Kidney epithelial cell (primary cell): Measurements from ENCODE around the gene FBN1. TPM values are rescaled to one million over a fixed set of nuclear protein-coding genes. Genes with fewer than 3 reads are reported as not detected.

ENCODE experiments used
- DNase-seq: peaks from one replicate; pipeline ENCODE4 v3.0.0-alpha.2; 2010; ENCODE audit warnings: low read depth
- H3K27me3 ChIP-seq: 2 replicates; pipeline ENCODE4 v1.6.0; 2011; ENCODE audit warnings: low read length; ENCODE audit not compliant: control insufficient read depth, insufficient read depth
- H3K36me3 ChIP-seq: 2 replicates; pipeline ENCODE4 v1.5.1; 2011; ENCODE audit warnings: low read length; ENCODE audit not compliant: control insufficient read depth, insufficient read depth
- H3K4me3 ChIP-seq: 2 replicates; pipeline ENCODE4 v1.5.1; 2011; ENCODE audit warnings: low read depth, mild to moderate bottlenecking, control low read depth, low read length
- CTCF ChIP-seq: IDR thresholded peaks from 2 replicates; pipeline ENCODE4 v1.5.1; 2011; ENCODE audit warnings: mild to moderate bottlenecking, moderate library complexity, low read length, control low read depth, inconsistent platforms; ENCODE audit not compliant: insufficient read depth, poor library complexity, severe bottlenecking
- total RNA-seq: library from RNA; depleted of rRNA; stranded (reverse); fragments of >200 nt; gene quantifications from 2 replicates; pipeline ENCODE4 v1.2.3, GENCODE V29; 2015

FBN1 gene
- total RNA-seq, 1 donor from 2014 or later = 35.9 TPM

DNA sequence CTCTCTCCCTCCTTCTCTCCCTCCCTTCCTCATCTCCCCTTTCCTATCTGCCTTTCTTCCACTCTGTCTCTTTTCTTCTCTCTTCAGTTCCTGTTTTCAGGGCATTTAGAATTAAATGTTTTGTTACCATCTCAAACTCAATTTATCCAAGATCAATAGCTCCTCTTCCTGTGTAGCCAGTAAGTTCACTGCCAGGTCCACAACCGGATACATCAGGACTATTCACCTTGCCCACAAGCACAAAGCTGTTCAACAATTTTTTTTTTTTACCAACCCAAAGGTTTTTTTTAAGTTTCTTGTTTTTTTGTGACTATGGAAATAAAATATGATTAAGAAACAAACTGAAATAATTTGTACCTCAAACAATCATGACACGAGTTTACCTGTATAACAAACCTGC is 26.1 kb downstream of the FBN1 start:
- no peak for DNase-seq
- no peak overlapping the region for H3K4me3 ChIP-seq
- no peaks in the 10 kb centered on the region for H3K27me3 ChIP-seq
- no peak for TF ChIP-seq CTCF
- no peaks in the 10 kb centered on the region for H3K36me3 ChIP-seq

- H3K27me3 ChIP-seq = no peaks in the 10 kb centered on the region
- TF ChIP-seq CTCF = no peak
- H3K36me3 ChIP-seq = no peaks in the 10 kb centered on the region
- no peak overlapping the region for H3K4me3 ChIP-seq
- no peak for DNase-seq
Observed at GRCh38 chr15:48617619-48618018, 27.9 kb downstream of the FBN1 start.

DNA sequence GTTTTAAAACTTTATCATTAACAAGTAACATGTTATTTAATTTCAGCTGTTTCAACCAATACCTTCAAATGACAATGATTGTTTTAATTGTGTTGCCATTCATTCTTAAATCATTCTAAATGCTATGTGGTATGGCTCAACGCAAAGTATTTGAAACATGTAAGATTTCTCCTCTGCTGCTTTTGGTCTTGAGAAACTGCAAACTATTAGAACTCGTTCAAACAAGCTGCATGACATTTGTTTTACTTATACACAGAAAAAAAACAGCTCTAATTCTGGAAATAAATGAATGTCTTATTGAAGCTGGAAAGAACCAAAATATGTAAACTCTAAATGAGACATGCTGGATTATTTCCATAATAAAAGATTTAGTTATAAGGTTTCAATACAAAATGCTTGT is 29.3 kb downstream of the FBN1 start:
- Histone ChIP-seq H3K36me3 (no peaks in the 10 kb centered on the region), H3K27me3 (no peaks in the 10 kb centered on the region), H3K4me3 (no peak overlapping the region)
- no peak for DNase-seq
- no peak for TF ChIP-seq CTCF

DNA sequence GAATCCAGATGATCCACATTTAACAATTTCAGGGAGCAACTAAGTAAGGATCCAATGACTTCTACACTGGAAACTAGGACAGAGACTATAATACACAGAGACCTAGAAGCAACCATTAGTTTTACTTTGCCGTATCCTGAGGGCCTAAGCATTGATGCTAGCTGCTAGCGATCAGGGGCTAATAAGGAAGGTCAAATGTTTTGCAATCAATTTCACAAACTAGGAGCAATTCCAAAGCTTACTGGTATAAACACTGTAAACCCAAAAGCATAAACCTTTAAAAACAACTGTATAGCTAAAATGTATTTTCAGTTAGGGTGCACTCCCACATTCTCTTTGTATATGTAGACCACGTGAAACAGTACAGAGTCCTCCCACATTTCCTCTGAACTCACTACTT is 31.5 kb downstream of the FBN1 start:
- DNase-seq = no peak
- TF ChIP-seq CTCF = no peak
- no peaks in the 10 kb centered on the region for H3K27me3 ChIP-seq

DNA sequence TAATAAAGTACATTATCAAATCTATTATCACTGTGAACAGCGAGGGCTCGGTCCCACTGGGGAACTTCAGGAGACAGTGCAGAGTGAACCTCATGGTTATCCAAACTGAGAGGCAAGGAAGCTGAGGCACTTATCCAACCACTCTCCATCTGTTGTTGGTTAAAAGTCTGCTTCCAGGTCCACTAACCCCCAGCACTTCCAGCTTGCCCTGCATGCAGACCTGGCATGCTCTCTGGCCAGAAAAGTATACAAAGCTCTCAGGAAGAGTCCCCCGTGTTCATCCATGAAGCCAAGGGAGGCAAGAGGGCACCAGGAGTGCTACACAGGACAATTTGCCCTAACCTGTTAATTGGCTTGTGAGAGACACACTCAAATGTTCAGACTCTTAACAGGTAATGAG is 36.0 kb downstream of the FBN1 start:
- no peaks in the 10 kb centered on the region for H3K36me3 ChIP-seq

More for the DNA sequence above, 31.5 kb downstream of the FBN1 start:
- H3K36me3 ChIP-seq = no peaks in the 10 kb centered on the region
- H3K4me3 ChIP-seq = no peak overlapping the region

GRCh38 chr15:48607846-48608245 is 37.7 kb downstream of the FBN1 start:
- no peaks in the 10 kb centered on the region for H3K36me3 ChIP-seq
- H3K27me3 ChIP-seq = no peaks in the 10 kb centered on the region
- no peak for DNase-seq
- TF ChIP-seq CTCF = no peak
- no peak overlapping the region for H3K4me3 ChIP-seq

More for the DNA sequence above, 36.0 kb downstream of the FBN1 start:
- Histone ChIP-seq H3K27me3 (no peaks in the 10 kb centered on the region), H3K4me3 (no peak overlapping the region)
- no peak for TF ChIP-seq CTCF
- DNase-seq = no peak
